PC-9 (cell line): ENCODE results near the gene VAV3.

Experiments
- CTCF ChIP-seq: fragments of 200-600 bp; sonication (generic); conservative IDR thresholded peaks from 2 replicates; pipeline ENCODE4 v1.6.1; 2017; ENCODE audit warnings: mixed run types, antibody characterized with exemption, mild to moderate bottlenecking, moderate library complexity
- EZH2 ChIP-seq: fragments of 200-600 bp; sonication (generic); IDR thresholded peaks from 2 replicates; pipeline ENCODE4 v1.8.0; 2017; ENCODE audit warnings: antibody characterized with exemption, low read depth

DNA sequence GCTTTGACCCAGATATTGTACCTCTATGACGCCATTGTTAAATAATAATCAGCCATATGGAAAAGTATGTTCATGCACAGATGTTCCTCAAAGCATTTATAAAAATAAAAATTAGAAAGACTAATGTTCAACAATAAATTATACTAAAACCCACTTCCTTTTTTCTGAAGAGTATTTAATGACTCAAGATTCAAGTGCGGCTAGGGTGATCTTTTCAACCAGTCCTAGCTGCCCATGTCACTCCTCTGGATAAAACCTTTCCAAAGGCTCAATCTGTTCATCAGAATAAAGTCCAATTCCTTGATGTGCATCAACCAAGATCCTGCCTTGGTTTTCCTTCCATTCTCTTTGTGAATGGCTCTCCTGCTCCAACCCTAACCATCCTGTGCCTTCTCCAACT lies 292.0 kb downstream of the VAV3 start:
- TF ChIP-seq CTCF (no peak), EZH2 (no peak)
